ENCODE results near the gene PIK3R2. TPM values are rescaled to one million over a fixed set of nuclear protein-coding genes. Genes with fewer than 3 reads are reported as not detected.

The PIK3R2 gene
- total RNA-seq, 4 donors from 2014 or later, result 14.4 to 33.0 (median 19.8) TPM

GRCh38 chr19:18197941-18198340 is 45.0 kb downstream of the PIK3R2 start:
- intact Hi-C loops (cut with DNase I), result no loop called here
- TF ChIP-seq CTCF (IDR thresholded peaks at IDR 0.05) (no peak), POLR2A (IDR thresholded peaks at IDR 0.05) (no peak)
- DNase-seq, result no peak
- H3K4me1 ChIP-seq, result peaks cover 17 to 19% of the 10 kb centered on the region in 2 donors
- no peak overlapping the region for H3K27ac ChIP-seq
- no peaks in the 10 kb centered on the region for H3K27me3 ChIP-seq
- H3K9me3 ChIP-seq, result no peaks in the 10 kb centered on the region
- H3K36me3 ChIP-seq, result peaks cover 0 to 14% of the 10 kb centered on the region in 2 donors
- 73 to 79% methylated on average over 6 of the region's 6 CpGs for WGBS, 2 donors
- no peak overlapping the region for H3K4me3 ChIP-seq (replicated peaks in 1 of 3)

GRCh38 chr19:18198374-18198773 is 45.4 kb downstream of the PIK3R2 start:
- peaks cover 21 to 24% of the 10 kb centered on the region in 2 donors for H3K4me1 ChIP-seq
- no peak for DNase-seq
- no peak overlapping the region for H3K4me3 ChIP-seq (replicated peaks in 1 of 3)
- H3K27me3 ChIP-seq, result no peaks in the 10 kb centered on the region
- no peaks in the 10 kb centered on the region for H3K9me3 ChIP-seq
- intact Hi-C loops (cut with DNase I), result no loop called here
- WGBS, 2 donors, result 91 to 93% methylated on average over 6 of the region's 6 CpGs
- peaks cover 0 to 14% of the 10 kb centered on the region in 2 donors for H3K36me3 ChIP-seq
- TF ChIP-seq POLR2A (IDR thresholded peaks at IDR 0.05) (no peak), CTCF (IDR thresholded peaks at IDR 0.05) (no peak)
- no peak overlapping the region for H3K27ac ChIP-seq

- 88 to 89% methylated on average over 23 to 24 of the region's 24 CpGs for WGBS, 2 donors
- Histone ChIP-seq H3K4me3 (replicated peaks in 1 of 3) (no peak overlapping the region), H3K36me3 (peaks cover 0 to 10% of the 10 kb centered on the region in 2 donors), H3K9me3 (no peaks in the 10 kb centered on the region), H3K27ac (no peak overlapping the region), H3K4me1 (peaks cover 17 to 19% of the 10 kb centered on the region in 2 donors), H3K27me3 (no peaks in the 10 kb centered on the region)
- DNase-seq, result no peak
- intact Hi-C loops (cut with DNase I), result loop anchor here (5.0 to 10.0 kb wide), 2 partner anchors 40 to 212 kb away; partner anchors contain the start of gene SSBP4
- TF ChIP-seq CTCF (IDR thresholded peaks at IDR 0.05) (no peak), POLR2A (IDR thresholded peaks at IDR 0.05) (no peak)
These were observed 49.4 kb downstream of the PIK3R2 start for GRCh38 chr19:18202397-18202777.

- no peaks in the 10 kb centered on the region for H3K27me3 ChIP-seq
- WGBS, 2 donors, result 2% methylated on average over 9 of the region's 32 CpGs; no CpG with 5 or more reads in 1 of the 2 donors
- intact Hi-C loops (cut with DNase I), result loop anchor here (5.0 to 10.0 kb wide), 2 partner anchors 41 to 212 kb away; partner anchors contain the start of gene SSBP4
These were observed 49.9 kb downstream of the PIK3R2 start for GRCh38 chr19:18202778-18203407.

More at GRCh38 chr19:18202778-18203407, 49.9 kb downstream of the PIK3R2 start:
- H3K27ac ChIP-seq, result peak overlapping the region in 1 of 3 donors; percentile 46
- H3K4me1 ChIP-seq, result peaks cover 17 to 19% of the 10 kb centered on the region in 2 donors
- TF ChIP-seq CTCF (IDR thresholded peaks at IDR 0.05), result peak in 3 of 6 experiments; percentile 24 to 43 (median 31)
- no peak for TF ChIP-seq POLR2A (IDR thresholded peaks at IDR 0.05)
- H3K36me3 ChIP-seq, result peaks cover 0 to 10% of the 10 kb centered on the region in 2 donors
- H3K9me3 ChIP-seq, result no peaks in the 10 kb centered on the region
- DNase-seq, result peak; percentile 36 to 51
- peak overlapping the region in 1 of 3 donors; percentile 72 for H3K4me3 ChIP-seq (replicated peaks in 1 of 3)
